Right cardiac atrium (tissue), 5 donors: ENCODE results near the gene C11orf68. TPM values are rescaled to one million over a fixed set of nuclear protein-coding genes. Genes with fewer than 3 reads are reported as not detected.

Experiments used
- ATAC-seq, 2 donors: fragments of 200-7000 bp; cut with Tn5 transposase; one replicate each; pipeline versions ENCODE4 v1.8.0 to v1.9.1; 2020; ENCODE audit warnings: moderate library complexity in 2 of 2, mild to moderate bottlenecking in 1 of 2
- DNase-seq, 3 donors: peaks; one replicate each; pipeline ENCODE4 v3.0.0-alpha.2; 2020
- H3K27ac ChIP-seq: one replicate; pipeline ENCODE4 v1.5.1; 2013; ENCODE audit warnings: mild to moderate bottlenecking, low read length, control low read depth, moderate library complexity
- H3K27me3 ChIP-seq: one replicate; pipeline ENCODE4 v1.6.1; 2013; ENCODE audit not compliant: control insufficient read depth, insufficient read depth
- H3K4me1 ChIP-seq: one replicate; pipeline ENCODE4 v1.6.1; 2013; ENCODE audit warnings: low read length; ENCODE audit not compliant: control insufficient read depth, insufficient read depth
- H3K4me3 ChIP-seq: one replicate; pipeline ENCODE4 v1.5.1; 2013; ENCODE audit warnings: low read length, control low read depth
- H3K9me3 ChIP-seq: one replicate; pipeline ENCODE4 v1.6.1; 2013; ENCODE audit warnings: low read length; ENCODE audit not compliant: control insufficient read depth
- WGBS: extraction: QIAGEN DNeasy Blood & Tissue Kit; methylation state at CpG from one replicate; pipeline ENCODE4 v1.1.7; 2013; 5-methylcytosine and 5-hydroxymethylcytosine counted together
- intact Hi-C, 4 donors: fragments of 100-400 bp; cut with DNase I; formaldehyde crosslinking; loops; one replicate each; pipeline versions ENCODE4 v1.11.0 to v1.14.0; 2022 to 2023
- polyA plus RNA-seq: library from polyadenylated mRNA; stranded (reverse); fragments of 200-250 nt; gene quantifications from one replicate; pipeline ENCODE4 v1.2.3, GENCODE V29; 2013
- total RNA-seq, 4 donors: library from RNA; stranded (reverse); fragmentation: NEBNext Ultra II Directional; extraction: Animal tissue kit (Norgen Biotek cat#: 25700); gene quantifications; one replicate each; pipeline ENCODE4 v1.2.1, GENCODE V29; 2021
- donor health status: healthy with polysubstance abuse.
- donor health status: DM: no; HTN: yes; CAD: no.
- donor health status: DM: no; HTN: no; CAD: no.
- donor health status: DM: no; HTN: yes; CAD: no; lungs with severe emphysema.
- donor health status: DM: yes; HTN: yes; CAD: no.

The C11orf68 gene
- total and polyA plus RNA-seq, 5 donors, result 31.1 to 41.8 (median 39.6) TPM

DNA sequence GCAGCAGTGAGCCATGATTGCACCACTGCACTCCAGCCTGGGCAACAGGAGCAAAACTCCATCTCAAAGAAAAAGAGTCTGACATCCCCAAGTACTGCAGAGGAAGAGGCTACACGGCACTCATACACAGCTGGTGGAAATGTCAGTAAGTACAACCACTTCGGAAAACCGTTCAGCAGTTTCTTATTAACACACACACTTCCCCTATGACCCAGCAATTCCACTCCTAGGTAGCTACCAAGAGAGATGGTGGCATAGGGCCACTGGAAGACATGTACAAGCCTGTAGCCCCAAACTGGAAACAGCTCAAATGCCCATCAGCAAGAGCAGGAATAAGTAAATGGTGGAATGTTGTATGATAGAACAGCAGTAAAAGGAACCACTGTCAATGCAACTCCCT, 3.7 kb upstream of the C11orf68 start:
- no peaks in the 10 kb centered on the region for H3K9me3 ChIP-seq
- peaks cover 10% of the 10 kb centered on the region for H3K4me1 ChIP-seq
- no peaks in the 10 kb centered on the region for H3K27me3 ChIP-seq
- no peak overlapping the region for H3K27ac ChIP-seq
- 82% methylated on average over 3 of the region's 3 CpGs for WGBS
- intact Hi-C loops, result no loop called here
- DNase-seq (no peak), ATAC-seq (no peak)
- H3K4me3 ChIP-seq, result no peak overlapping the region

DNA sequence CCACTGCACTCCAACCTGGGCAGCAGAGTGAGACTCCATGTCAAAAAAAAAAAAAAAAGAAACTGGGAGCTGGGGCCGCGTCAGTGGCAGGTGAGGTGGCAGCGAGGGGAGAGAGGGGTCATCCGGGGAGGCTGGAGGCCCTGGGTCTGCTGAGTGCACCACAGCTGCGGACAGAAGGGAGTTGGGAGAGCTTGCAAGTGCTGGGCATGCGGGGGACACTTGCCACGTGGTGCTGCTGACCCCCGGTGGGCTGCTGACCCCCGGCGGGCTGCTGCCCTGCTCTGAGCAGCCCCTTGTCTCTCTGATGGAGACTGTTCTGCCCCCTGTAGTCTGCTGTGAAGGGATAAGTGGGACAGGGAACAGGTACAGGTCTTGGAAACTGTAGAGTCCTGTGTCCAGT, 3.0 kb upstream of the C11orf68 start:
- intact Hi-C loops, result no loop called here
- no peak for ATAC-seq
- Histone ChIP-seq H3K9me3 (no peaks in the 10 kb centered on the region), H3K27me3 (no peaks in the 10 kb centered on the region), H3K4me3 (no peak overlapping the region), H3K27ac (no peak overlapping the region), H3K4me1 (peaks cover 10% of the 10 kb centered on the region)
- WGBS, result 92% methylated on average over 10 of the region's 10 CpGs
- peak in 1 of 3 donors; percentile 32 for DNase-seq

DNA sequence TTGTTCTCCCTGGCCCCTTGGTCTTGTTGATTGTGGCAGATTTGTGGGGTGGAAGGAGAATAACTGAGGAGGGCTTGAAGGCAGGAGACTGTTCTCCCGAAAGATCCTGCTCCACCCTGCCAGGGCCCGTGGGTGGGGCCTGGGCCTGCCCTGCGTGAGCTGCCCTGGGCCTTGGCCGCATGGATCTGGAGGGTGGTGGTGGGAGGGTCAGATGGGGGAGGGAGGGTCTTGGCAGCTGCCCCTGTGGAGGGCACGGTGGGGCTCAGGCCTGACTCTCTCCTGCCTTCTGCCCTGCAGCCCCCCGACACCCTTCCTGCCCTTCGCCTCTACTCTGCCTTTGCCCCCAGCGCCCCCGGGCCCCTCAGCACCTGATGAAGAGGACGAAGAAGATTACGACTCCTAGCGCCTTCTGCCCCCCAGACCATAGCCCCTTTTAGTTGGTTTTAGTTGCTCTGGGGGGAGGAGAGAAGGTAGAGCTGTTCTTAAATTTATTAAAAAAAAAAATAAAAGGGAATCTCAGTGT, 2.2 kb upstream of the C11orf68 start:
- no peak for ATAC-seq

DNA sequence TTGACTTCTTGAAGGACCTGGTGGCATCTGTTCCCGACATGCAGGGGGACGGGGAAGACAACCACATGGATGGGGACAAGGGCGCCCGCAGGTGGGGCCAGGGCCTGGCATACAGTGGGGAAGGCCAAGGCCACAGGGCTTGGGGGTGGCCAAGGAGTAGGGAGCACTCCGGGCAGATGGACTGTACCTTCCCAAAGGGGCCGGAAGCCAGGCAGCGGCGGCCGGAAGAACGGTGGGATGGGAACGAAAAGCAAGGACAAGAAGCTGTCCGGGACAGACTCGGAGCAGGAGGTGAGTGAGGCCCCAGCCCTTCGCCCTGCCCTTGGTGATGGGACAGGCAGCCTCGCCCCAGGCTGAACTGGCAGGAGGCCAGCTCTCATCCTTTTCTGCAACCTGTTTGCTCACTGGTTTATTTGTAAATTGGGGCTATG, 1.5 kb upstream of the C11orf68 start:
- ATAC-seq, result no peak
- Histone ChIP-seq H3K9me3 (no peaks in the 10 kb centered on the region), H3K27ac (no peak overlapping the region), H3K4me1 (peaks cover 17% of the 10 kb centered on the region), H3K4me3 (peak overlapping the region; percentile 92), H3K27me3 (no peaks in the 10 kb centered on the region)
- DNase-seq, result peak; percentile 35 to 64 (median 61)
- 55% methylated on average over 15 of the region's 15 CpGs for WGBS
- intact Hi-C loops, result no loop called here

More for the DNA sequence above, 2.2 kb upstream of the C11orf68 start:
- H3K27me3 ChIP-seq, result no peaks in the 10 kb centered on the region
- peak in 2 of 3 donors; percentile 54 for DNase-seq
- peaks cover 10% of the 10 kb centered on the region for H3K4me1 ChIP-seq
- no peaks in the 10 kb centered on the region for H3K9me3 ChIP-seq
- intact Hi-C loops, result no loop called here
- H3K4me3 ChIP-seq, result no peak overlapping the region
- H3K27ac ChIP-seq, result no peak overlapping the region
- WGBS, result 85% methylated on average over 12 of the region's 12 CpGs

DNA sequence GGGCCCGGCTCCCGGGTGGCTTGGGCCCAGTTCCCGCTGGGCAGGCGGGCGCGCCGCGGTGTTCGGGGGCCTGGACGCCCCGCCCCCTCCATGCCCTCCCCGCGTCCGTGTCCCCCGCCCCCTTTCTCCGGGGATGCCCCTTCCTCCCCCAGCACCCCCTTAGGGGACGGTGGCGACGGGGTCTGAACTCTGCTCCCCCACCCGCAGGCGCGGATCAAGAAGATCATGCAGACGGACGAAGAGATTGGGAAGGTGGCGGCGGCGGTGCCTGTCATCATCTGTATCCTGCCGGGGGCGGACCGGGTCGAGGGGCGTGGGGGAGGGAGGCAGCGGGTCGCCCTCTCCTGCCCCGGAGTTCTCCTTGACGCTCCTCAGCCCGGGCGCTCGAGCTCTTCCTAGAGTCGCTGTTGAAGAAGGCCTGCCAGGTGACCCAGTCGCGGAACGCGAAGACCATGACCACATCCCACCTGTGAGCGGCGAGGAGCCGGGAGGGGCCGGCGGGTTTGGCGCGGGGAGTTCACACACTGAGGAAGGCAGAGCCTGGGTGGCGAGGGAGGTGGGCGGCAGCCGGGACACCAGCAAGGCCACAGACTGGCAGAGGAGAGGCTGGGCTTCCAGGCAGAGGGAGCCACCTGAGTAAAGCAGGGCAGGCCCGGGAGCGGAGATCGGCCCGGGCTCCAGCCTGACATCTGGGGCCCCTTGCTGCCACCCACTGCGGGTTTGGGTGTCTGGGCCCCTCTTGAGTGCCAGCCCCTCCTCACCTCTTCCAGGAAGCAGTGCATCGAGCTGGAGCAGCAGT, 910 bp upstream of the C11orf68 start:
- ATAC-seq, result peak; percentile 39 to 48
- H3K4me1 ChIP-seq, result peaks cover 23% of the 10 kb centered on the region
- intact Hi-C loops, result no loop called here
- H3K27me3 ChIP-seq, result no peaks in the 10 kb centered on the region
- H3K9me3 ChIP-seq, result no peaks in the 10 kb centered on the region
- no peak for DNase-seq
- peak overlapping the region; percentile 54 for H3K27ac ChIP-seq
- under 1% methylated on average over 60 of the region's 60 CpGs for WGBS
- peak overlapping the region; percentile 92 for H3K4me3 ChIP-seq

DNA sequence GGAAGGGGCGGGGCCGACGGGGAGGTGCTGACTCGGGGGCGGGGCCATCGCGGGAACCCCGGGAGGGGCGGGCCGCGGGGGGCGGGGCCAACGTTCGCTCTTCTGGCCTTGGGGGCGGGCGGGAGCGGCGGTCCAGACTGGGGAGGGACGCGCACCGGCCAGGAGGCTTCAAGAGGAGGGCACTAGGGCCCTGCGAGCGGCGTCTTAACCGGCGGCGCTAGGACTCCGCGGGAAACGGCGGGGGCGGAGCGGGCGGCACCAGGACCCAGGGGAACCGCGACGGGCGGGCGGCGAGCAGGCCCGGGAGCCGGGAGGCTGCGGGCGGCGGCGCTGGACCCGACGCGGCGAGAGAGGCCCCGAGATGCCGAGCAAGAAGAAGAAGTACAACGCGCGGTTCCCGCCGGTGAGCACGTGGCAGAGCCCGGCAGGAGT, 295 bp upstream of the C11orf68 start, which contains the start of gene DRAP1:
DRAP1 (plus strand) TSS at position 286 of the 432 bp plus-strand sequence; CDS start at position 362, 76 bp downstream.
- under 1% methylated on average over 59 of the region's 59 CpGs for WGBS
- Histone ChIP-seq H3K4me3 (peak within 1 kb of the TSS; percentile 92), H3K27me3 (no peaks in the 10 kb centered on the region), H3K4me1 (peaks cover 23% of the 10 kb centered on the region), H3K27ac (peak within 1 kb of the TSS; percentile 54), H3K9me3 (no peaks in the 10 kb centered on the region)
- DNase-seq (peak; percentile 99 to 100 (median 100)), ATAC-seq (peak; percentile 93 to 95)
- intact Hi-C loops, result no loop called here

DNA sequence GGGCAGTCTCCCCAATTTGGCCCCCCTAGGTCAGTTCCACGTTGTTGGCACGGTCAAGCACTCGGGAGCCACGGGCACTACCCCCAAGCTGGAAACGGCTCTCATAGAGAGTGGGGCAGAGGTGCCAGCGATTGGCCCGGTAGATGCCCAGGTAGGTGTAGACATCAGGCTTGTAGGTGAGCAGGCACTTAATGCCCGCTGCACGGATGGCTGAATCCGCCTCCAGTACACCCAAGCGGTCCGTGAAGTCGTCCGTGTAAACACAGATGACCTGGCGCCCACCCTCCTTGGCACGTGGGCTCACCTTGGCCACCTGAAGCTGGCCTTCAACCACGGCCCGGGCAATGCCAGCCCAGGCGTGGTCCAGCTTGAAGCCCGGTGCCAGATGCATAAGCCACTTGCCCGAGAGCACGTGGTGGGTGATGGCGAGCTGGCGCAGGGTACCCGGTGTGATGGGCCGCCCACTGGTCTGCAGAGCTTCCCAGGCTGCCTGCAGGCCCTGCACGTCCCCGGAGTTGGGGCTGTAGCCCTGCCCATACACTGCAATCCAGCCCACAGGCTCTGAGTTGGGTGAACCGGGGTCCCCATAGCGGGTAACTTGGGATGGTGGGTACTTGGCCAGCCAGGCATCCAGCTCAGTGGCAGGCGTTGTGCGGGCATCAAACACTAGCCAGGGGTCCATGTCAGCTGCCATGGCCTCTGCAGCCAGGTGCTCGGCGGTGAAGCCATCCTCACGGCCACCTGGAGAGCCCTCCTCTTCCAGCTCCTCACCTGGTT, 1.2 kb downstream of the C11orf68 start:
- intact Hi-C loops, result no loop called here
- DNase-seq (peak; percentile 31 to 68 (median 62)), ATAC-seq (no peak)
- 78% methylated on average over 35 of the region's 35 CpGs for WGBS
- Histone ChIP-seq H3K4me1 (peaks cover 23% of the 10 kb centered on the region), H3K9me3 (no peaks in the 10 kb centered on the region), H3K27ac (peak overlapping the region; percentile 54), H3K4me3 (peak overlapping the region; percentile 77), H3K27me3 (no peaks in the 10 kb centered on the region)

DNA sequence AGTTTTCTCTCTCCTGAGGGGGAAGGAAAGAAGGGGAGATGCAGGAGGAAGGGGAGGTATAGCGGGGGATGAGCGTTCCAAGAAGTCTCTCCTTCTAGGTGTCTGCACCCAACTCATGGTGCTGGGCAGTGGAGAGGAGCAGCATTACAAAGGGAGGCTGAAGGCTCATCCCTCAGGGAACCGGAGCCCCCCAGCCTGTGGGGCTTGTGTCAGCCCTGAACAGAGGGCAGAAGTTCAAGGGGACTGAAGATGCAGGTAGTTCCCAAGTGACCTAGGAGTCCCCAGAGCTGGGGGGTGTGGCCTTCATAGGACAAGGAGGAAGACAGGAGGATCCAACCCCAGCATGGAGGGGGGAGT, 1.8 kb downstream of the C11orf68 start:
- DNase-seq, result no peak
- Histone ChIP-seq H3K9me3 (no peaks in the 10 kb centered on the region), H3K4me1 (peaks cover 23% of the 10 kb centered on the region), H3K4me3 (no peak overlapping the region), H3K27ac (peak overlapping the region; percentile 88), H3K27me3 (no peaks in the 10 kb centered on the region)
- intact Hi-C loops, result no loop called here
- WGBS, result 93% methylated on average over 3 of the region's 3 CpGs
- no peak for ATAC-seq

DNA sequence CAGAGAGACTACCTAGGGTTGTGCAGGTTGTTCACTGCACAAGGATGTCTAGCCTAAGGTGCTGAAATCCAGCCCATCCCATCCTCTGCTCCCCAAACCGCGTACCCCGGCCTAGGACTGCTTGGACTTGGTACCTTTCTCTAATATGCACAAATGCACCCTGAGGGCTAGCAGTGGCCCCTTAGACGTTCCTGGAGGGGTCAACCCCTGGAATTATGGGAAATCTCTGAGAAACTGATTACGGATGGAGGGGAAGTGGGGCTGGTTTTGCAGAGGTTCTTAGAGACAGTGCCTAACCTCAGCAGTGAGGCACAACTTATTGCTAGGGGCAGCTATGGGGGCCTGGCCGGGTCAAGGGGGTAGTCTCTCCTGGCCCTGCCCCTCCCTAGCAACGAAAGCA, 2.5 kb downstream of the C11orf68 start:
- intact Hi-C loops, result no loop called here
- ATAC-seq (no peak), DNase-seq (peak in 1 of 3 donors; percentile 29)
- 64% methylated on average over 7 of the region's 7 CpGs for WGBS
- Histone ChIP-seq H3K4me3 (no peak overlapping the region), H3K27me3 (no peaks in the 10 kb centered on the region), H3K27ac (peak overlapping the region; percentile 88), H3K4me1 (peaks cover 26% of the 10 kb centered on the region), H3K9me3 (no peaks in the 10 kb centered on the region)

DNA sequence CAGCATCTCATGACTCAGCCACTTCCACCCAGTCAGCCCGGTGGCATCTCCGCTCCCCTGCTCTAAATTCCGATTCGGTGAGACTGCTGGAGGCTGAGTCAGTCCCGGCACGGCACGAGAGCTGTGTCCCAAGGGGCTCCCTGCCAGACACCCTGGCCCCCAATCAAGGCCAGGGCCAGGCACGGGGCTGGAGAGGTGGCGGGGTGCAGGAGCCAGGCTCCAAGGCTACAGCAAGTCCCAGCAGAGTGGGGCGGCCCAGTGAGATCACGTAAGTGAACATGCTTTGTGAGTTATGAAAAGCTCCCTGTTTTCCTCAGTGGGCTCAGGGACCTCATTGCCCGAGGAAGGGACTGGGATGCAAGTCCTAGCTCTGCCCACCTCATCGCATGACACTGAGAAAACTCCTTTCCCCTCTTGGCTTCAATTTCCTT, 3.0 kb downstream of the C11orf68 start:
- intact Hi-C loops, result no loop called here
- 15% methylated on average over 13 of the region's 13 CpGs for WGBS

More for the DNA sequence above, 3.0 kb downstream of the C11orf68 start:
- Histone ChIP-seq H3K27ac (peak overlapping the region; percentile 88), H3K27me3 (no peaks in the 10 kb centered on the region), H3K4me3 (no peak overlapping the region), H3K9me3 (no peaks in the 10 kb centered on the region), H3K4me1 (peaks cover 28% of the 10 kb centered on the region)
- ATAC-seq, result peak; percentile 12 to 65
- peak; percentile 86 to 89 (median 89) for DNase-seq
